Stimulated activated CD4-positive, alpha-beta T cell treated with anti-CD3 and anti-CD28 coated beads, Interleukin-15, amount 100 ng/mL, for 48 hours (primary cell): ENCODE data around the gene RPL9.
"Not testable (repeated sequence)": the region's sequence is repeated elsewhere in the genome, so short reads cannot be mapped to it uniquely, and the experiment has no call there.

Experiments
- DNase-seq, 2 donors: peaks; one replicate each; pipeline ENCODE4 v3.0.0-alpha.2; 2020; ENCODE audit warnings: low read depth in 2 of 2

The RPL9 gene

DNA sequence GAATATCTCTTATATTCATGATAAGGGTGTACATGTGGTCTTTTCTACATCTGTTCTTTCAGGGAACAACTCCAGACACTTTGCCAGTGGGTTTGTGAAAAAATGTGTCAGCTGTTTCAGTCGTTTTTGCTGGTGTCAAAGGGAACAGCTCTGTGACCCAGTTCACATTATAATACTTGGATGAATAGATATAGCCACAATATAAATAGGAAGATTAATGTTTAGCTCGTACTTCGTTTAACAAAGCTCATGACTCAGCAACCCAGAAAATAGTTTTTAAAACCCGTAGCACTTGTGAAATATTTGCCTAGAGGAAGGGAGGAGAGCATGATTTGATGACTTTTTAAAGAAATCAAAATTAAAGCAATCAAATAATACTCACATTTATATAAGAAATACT, 8.0 kb upstream of the RPL9 start:
- no peak for DNase-seq

DNA sequence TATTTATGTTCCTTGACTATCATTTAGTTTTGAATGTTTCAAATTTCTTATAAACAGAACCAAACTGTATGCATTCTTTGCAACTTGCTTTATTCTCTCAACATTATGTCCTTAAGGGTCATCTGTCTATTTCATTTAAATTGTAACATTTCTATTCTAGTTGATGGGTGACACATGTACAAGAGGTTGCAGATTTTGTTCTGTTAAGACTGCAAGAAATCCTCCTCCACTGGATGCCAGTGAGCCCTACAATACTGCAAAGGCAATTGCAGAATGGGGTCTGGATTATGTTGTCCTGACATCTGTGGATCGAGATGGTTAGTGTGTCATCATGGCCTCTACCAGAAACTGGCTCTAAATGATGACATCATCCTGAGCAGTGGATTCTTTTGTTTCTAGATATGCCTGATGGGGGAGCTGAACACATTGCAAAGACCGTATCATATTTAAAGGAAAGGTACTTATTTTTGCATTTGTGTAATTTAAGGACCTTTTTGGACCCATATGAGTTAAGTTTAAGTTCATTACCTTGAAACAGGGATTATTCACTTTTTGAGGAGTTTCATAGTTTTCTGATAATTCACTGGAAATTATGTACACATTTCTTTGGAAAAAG, 6.3 kb upstream of the RPL9 start:
- DNase-seq: no peak

DNA sequence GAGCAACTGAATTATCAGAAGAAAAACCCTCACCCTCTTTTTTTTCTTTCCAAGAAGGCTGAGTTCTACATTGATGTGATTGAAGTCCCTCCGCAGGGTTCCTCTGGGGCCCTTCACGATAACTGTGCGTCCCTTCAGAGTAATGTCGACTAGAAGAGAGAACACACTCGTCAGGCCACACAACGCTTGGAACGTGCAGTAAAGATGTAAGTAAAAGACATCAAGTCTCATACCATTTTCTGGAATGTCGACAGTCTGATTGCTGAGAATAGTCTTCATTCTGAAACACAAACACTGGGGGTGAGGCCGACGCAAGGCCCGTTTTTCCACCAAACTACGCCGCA, 589 bp downstream of the RPL9 start:
- DNase-seq: not testable (repeated sequence)

DNA sequence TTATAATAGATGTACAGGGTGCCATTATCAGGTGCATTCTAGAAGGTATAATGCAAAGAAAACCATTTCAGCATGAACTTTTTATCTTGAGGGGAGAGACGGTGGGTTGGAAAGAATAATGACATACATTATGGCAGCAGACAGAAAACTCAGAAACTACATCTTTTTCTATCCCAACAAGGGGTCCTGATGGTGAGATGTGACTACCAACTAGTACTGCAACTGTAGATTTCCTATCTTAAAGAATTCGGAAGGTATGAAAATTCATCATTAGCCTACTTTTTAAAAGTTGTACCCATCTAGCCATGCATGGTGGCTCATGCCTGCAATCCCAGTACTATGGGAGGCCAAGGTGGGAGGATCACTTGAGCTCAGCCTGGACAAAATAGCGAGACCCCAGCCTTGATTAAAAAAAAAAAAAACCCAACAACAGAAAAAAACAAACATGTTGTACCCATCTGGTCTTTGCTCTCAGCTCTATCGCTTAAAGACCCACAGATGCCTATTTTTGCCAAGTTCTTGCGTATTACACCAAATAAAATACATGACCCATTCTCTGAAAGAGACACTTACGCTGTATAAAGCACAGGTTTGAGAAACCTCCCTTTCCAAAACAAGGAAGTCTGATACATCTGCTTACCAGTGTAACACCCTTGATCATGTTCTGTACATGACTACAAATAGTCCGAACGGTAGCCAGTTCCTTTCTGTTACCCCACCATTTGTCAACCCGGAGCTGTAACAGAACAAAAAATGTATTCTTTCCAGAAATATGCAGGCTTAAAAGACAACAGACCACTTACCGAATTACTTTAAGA, 1.6 kb downstream of the RPL9 start:
- no peak for DNase-seq

DNA sequence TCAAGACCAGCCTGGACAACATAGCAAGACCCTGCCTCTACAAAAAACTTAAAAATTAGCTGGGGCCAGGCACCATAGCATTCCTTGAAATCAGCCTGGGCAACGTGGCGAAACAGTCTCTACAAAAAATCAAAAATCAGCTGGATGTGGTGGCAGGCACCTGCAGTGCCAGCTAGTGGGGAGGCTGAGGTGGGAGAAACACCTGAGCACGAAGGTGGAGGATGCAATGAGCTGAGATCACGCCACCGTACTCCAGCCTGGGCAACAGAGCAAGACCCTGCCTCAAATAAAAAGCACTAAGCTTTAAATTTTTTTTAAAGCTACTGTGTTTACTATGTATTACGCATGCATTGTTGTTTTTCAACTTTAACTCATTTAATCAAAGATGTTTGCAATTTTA, 3.2 kb downstream of the RPL9 start:
- no peak for DNase-seq

DNA sequence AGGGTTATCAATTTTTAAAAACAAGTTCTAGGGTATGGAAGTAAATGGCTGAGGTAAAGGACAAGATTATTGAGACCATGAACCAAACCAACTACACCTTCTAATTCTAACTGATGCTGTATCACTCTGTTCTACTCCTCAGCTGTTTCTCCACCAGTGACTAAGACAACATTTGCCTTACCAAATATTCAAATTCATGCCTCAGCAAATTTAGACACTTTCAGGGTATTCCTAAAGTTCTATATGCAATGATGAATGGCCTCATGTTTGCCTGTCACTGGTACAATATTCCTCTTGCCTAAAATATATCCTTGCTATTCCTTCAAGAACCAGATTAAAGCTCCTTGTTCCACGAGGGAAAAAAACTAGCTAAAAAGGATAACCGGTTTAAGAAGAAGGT, 5.0 kb downstream of the RPL9 start:
- DNase-seq: no peak

DNA sequence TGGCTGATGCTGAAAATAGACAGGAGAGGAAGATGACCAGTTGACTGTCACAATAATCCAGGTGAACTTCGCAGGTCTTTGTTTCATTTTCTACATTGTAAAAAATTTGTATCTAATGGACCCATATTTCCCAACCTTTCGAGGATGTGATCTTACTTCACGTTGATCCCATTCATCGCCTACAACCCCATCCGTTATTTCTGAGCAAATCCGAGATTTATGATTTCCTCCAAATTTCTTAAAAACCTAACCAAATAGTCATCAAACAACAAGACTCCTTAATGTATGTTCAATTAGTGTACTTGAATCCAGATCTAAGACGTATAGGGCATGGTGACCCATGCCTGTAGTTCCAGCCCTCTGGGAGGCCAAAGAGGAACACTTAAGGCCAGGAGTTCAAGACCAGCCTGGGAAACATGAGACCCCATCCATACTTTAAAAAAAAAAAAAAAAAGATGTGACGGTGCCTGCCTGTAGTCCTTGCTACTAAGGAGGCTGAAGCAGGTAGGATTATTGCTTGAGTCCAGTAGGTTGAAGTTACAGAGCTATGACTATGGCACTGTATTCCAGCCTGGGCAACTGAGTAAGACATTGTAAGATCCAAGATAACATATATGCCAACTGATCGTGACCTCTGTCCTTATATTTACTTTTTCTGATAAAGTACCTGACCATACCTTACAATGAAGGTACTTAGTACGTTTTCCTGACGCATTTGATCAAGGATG, 5.7 kb downstream of the RPL9 start:
- no peak for DNase-seq

DNA sequence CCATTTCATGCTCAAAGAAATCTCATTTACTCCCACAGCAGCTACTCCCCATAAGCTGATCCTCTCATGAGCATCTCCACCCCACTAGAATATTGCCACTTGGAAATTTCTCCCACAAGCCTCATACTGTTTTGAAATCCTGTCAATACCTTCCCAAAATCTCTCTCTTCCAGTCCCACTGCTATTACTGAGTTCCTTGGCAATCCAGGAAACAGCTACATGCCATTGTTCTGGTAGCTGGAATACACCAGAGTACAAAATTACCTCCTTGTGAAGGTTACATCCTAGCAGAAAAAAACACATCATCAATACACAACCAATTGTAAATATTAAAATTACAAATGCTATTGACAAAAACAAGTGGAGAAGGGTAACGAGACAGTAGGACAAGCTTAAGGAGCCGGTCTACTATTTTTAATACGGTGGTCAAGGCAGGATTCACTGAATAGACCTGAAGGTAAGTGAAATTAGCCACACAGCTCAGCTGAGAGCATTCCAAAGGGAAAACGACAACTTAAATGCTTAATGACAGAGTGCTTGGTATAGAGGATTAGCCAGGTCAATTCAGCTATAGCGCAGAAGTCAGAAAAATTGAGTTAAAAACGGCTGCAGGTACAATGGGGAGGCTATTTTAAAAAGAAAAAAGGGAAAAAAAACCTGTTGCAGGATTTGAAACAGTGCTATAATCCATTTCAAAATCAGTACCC, 6.4 kb downstream of the RPL9 start:
- DNase-seq: no peak

DNA sequence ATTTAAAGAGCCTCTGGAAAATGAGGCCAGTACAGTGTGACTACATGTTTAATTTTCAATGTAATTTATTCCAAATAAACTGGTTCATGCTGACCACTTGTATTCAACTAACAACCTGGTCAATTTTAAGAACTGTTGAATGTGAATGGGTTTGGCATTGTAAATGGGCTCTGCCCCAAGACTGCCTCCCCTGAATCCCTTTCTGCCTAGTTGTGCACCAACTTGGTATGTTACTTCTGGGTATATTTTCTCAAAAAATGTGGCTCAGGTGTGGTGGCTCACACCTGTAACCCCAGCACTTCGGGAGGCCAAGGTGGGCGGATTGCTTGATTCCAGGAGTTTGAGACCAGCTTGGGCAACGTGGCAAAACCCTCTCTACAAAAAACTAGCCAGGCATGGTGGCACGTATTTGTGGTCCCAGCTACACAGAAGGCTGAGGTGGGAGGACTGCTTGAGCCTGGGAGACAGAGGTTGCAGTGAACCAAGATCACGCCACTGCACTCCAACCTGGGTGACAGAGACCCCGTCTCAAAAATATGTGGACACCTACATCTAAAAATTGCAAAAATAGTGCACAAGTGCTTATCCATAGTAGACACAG, 7.2 kb downstream of the RPL9 start:
- DNase-seq: no peak

DNA sequence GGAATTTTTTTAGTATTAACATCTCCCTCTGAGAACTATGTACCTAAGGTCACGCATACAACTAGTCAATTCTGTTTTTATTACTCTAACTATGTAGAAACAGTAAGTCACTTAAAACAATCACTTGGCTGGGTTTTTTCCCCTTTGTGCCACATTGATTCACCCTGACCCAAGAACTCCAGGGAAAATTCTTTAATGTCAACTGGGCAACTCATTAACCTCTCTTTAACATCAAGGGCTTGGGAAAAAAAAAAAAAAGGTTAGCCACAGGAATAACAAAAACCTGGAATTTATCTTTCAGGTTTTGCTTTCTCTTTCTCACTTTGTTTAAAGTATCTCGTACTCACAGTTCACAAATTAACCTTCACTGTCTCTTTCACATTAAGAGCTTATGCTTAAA, 8.1 kb downstream of the RPL9 start:
- no peak for DNase-seq

DNA sequence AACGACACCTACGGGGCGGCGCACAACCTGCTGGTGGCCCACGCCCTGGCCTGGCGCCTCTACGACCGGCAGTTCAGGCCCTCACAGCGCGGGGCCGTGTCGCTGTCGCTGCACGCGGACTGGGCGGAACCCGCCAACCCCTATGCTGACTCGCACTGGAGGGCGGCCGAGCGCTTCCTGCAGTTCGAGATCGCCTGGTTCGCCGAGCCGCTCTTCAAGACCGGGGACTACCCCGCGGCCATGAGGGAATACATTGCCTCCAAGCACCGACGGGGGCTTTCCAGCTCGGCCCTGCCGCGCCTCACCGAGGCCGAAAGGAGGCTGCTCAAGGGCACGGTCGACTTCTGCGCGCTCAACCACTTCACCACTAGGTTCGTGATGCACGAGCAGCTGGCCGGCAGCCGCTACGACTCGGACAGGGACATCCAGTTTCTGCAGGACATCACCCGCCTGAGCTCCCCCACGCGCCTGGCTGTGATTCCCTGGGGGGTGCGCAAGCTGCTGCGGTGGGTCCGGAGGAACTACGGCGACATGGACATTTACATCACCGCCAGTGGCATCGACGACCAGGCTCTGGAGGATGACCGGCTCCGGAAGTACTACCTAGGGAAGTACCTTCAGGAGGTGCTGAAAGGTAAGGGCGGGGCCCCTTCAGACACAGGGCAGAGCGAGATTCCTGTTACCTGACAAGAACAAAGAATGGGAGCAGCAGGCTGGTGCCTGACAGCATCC, 11.7 kb downstream of the RPL9 start:
- peak in 1 of 2 donors; percentile 48 for DNase-seq

DNA sequence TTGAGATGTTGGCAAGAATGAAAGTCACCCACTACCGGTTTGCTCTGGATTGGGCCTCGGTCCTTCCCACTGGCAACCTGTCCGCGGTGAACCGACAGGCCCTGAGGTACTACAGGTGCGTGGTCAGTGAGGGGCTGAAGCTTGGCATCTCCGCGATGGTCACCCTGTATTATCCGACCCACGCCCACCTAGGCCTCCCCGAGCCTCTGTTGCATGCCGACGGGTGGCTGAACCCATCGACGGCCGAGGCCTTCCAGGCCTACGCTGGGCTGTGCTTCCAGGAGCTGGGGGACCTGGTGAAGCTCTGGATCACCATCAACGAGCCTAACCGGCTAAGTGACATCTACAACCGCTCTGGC, 12.3 kb downstream of the RPL9 start:
- DNase-seq: no peak

DNA sequence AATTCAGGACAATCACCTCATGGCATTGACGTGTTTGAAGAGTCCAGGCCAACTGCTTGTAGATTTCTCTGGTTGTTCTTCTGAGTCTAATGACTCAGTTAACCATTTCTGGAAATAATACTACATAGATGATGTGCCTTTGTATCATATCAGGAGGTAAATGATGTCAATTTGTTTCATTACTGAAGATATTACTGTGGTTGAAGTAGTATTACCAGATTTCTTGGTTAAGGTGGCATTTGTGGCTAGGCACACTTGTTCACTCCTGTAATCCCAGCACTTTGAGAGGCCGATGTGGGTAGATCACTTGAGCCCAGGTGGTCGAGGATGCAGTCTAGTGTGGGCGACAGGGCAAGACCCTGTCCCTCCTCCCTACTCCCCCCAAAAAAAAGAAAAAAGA, 15.7 kb downstream of the RPL9 start:
- DNase-seq: no peak

DNA sequence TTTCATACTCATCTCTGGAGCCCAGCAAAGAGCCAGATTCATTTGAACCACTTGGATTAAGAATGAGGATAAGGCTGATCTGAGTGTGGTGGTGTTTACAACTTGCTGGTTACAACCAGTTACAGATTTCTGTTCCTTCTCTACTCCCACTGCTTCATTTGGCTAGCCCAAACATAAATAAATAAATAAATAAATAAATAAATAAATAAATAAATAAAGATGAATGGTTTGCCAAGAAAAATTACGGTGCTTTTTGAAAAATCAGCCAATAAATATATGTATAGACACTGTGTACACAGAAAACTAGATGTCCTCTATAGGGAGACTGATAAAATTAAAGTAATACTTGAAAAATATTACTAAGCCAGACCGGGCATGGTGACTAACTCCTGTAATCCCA, 17.1 kb downstream of the RPL9 start:
- DNase-seq: no peak

DNA sequence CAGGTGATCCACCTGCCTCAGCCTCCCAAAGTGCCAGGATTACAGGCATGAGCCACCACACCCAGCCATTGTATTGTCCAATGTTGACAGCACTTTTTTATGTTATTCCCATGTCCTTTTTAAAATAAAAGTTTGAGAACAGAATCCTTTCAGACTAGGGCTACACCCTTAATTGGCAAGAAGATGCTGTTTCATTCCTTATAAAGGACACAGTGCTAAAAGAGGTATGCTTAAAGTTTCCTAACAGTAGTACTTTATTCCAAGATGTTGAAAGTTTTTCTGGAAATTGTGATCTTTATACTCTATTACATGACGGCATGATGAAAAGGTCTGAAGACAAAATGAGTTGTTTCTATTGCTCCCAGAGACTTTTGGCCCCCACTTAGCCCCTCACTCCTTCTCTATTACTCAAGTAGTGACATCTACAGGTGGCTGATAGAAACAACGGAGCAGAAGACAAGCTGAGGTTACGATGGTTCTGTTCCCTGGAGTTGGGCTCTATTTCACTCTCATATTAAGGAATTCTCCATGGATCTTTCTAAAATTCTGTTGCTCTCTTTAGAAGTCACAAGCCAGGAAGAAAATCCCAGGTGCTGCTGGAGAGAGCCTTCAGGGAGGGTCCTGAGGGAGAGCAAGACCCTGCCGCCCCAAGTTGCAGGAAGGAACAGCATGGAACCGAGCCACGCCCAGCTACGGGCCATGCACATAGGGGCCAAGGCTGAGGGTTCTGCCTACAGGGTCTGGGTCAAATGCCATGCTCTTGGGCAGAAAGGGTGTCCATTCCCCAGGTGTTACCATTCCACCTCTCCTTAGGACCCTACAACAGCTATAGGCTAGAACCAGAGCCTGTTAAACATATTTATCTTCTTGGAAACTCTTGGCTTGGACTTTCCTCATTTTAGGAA, 22.8 kb downstream of the RPL9 start:
- DNase-seq: no peak

DNA sequence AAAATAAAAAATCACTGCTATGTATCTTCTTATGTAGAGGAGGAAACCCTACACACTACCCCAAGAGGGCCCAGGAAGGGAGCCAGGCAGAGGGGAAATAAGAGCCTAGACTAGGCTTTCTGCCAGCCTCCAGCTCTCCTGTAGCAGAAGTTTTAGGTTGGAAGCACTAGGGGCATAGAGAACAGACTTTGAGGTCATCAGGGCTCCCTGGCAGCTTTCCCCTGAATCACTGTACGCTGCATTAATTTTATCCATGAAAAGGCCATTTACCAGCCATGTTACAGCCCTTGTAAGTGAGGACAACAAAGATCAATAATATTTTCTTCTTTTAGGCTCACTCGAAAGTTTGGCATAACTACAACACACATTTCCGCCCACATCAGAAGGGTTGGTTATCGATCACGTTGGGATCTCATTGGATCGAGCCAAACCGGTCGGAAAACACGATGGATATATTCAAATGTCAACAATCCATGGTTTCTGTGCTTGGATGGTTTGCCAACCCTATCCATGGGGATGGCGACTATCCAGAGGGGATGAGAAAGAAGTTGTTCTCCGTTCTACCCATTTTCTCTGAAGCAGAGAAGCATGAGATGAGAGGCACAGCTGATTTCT, 24.7 kb downstream of the RPL9 start:
- no peak for DNase-seq

DNA sequence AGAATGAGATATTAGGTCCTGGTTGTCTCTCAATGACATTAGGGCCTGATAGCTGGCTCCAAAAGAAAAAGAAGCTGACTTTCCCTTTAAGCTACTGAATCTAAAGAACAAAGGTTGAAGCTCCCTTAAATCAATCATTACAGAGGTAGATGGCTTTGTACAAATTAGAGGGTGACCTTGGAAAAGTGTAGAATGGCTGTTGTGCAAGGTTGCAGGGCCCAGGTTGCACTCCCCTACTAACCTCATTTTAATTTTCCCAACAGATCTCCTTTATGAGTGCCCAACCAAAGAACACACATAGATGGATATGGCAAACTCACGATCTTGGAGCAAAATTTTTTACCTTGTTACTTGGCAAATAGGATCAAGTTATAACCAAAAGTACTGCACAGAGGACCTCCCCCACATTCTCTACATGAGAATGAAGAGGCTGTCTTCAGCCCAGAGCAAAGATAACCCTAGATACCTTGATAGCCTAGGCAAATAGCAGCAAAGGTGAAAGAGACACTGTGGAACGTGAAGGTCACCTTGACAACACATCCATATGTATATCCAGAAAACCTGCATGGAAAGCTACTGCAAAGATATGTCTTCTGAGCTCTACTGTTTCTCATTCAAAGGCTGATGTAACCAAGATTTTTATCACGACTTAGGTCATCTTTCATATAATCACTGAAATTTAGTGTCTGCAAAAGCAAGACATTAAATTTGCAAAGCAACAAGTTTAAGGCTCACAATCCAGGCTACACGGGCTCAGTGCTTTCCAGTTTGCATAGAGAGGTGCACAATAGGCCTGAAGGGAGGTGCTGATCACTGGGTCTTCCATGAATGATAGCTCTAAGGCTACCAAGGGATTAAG, 29.0 kb downstream of the RPL9 start:
- no peak for DNase-seq

DNA sequence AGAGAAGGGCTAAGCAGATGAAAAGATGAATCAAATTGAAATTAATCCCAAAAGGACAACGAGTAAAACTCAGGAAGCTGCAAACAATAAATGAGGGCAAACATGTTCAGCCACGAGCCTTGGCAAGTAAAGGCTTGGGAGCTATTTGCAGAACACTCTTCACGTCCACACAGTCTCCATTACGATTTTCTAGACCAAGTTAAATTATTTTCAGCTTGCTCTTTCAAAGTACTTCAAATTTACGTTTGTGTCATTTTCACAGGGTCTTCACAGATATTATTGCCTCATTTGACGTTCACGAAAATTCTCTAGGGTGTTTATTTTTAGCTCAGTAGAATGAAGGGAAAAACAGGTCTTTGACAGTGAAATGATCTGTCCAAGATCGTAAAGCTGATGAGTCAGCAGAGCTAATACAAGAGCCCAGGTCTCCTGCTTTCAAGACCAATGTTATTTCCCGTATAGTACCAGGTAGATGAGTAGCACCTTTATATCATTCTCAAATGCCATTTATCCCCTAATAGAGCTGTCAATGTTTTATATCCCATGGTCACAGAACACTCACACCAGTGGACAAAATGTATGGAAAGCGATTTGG, 31.1 kb downstream of the RPL9 start:
- no peak for DNase-seq

DNA sequence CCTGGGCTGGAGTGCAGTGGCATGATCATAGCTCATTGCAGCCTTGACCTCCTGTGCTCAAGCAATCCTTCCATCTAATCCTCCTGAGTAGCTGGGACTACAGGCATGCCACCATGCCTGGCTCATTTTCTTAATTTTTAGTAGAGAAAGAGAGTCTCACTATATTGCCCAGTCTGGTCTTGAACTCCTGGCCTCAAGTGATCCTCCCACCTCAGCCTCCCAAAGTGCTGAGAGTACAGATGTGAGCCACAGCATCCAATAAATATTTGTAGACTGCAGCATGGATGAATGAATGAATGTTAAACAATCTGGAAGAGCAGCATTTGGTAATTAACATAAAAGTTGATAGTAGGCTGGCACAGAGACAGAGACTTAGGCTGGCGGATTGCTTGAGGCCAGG, 32.0 kb downstream of the RPL9 start:
- no peak for DNase-seq
